HEK293T (cell line): Measurements from ENCODE around the gene CELF4.

Source experiments
- CTCF ChIA-PET: fragments of 350-600 bp; formaldehyde crosslinking; extraction: SDS; loops from one replicate; lab custom pipeline; 2021; ENCODE audit warnings: antibody characterized with exemption, inconsistent platforms; lab: Yijun Ruan, JAX
- POLR2A ChIA-PET: fragments of 350-600 bp; formaldehyde crosslinking; extraction: SDS; loops from one replicate; lab custom pipeline; 2020; ENCODE audit warnings: antibody characterized with exemption, inconsistent platforms; lab: Yijun Ruan, JAX
- DNase-seq: peaks from one replicate; pipeline ENCODE4 v3.0.0; 2012; ENCODE audit warnings: mixed read lengths; ENCODE audit errors: extremely low spot score
- ARNT ChIP-seq: fragments of 450-650 bp; IDR thresholded peaks from 2 replicates; pipeline ENCODE4 v1.6.1; 2017; ENCODE audit warnings: mild to moderate bottlenecking
- BHLHE40 ChIP-seq: fragments of 450-650 bp; IDR thresholded peaks from 2 replicates; pipeline ENCODE4 v1.6.1; 2016; ENCODE audit warnings: mild to moderate bottlenecking, moderate library complexity, borderline replicate concordance
- CTBP1 ChIP-seq: fragments of 450-650 bp; IDR thresholded peaks from 2 replicates; pipeline ENCODE4 v1.6.1; 2016; ENCODE audit warnings: borderline replicate concordance
- ELF4 ChIP-seq: fragments of 450-650 bp; IDR thresholded peaks from 2 replicates; pipeline ENCODE4 v1.6.1; 2017; ENCODE audit warnings: antibody characterized with exemption
- FOXA1 ChIP-seq: fragments of 450-650 bp; IDR thresholded peaks from 2 replicates; pipeline ENCODE4 v1.6.1; 2016; ENCODE audit warnings: mild to moderate bottlenecking
- FOXK2 ChIP-seq: fragments of 450-650 bp; IDR thresholded peaks from 2 replicates; pipeline ENCODE4 v1.6.1; 2016; ENCODE audit warnings: mild to moderate bottlenecking
- FOXM1 ChIP-seq: fragments of 450-650 bp; IDR thresholded peaks from 2 replicates; pipeline ENCODE4 v1.6.1; 2017; ENCODE audit warnings: mild to moderate bottlenecking, borderline replicate concordance
- HDGF ChIP-seq: fragments of 450-650 bp; IDR thresholded peaks from 2 replicates; pipeline ENCODE4 v1.6.1; 2017; ENCODE audit warnings: antibody characterized with exemption, borderline replicate concordance
- L3MBTL2 ChIP-seq: fragments of 450-650 bp; conservative IDR thresholded peaks from 2 replicates; pipeline ENCODE4 v1.6.1; 2016; ENCODE audit warnings: mild to moderate bottlenecking
- LEF1 ChIP-seq: fragments of 450-650 bp; IDR thresholded peaks from 2 replicates; pipeline ENCODE4 v1.6.1; 2017; ENCODE audit warnings: mild to moderate bottlenecking, borderline replicate concordance
- NFRKB ChIP-seq: fragments of 450-650 bp; IDR thresholded peaks from 2 replicates; pipeline ENCODE4 v1.6.1; 2016; ENCODE audit warnings: mild to moderate bottlenecking, moderate library complexity
- SP1 ChIP-seq: fragments of 450-650 bp; IDR thresholded peaks from 2 replicates; pipeline ENCODE4 v1.6.1; 2017
- SUZ12 ChIP-seq: fragments of 450-650 bp; IDR thresholded peaks from 2 replicates; pipeline ENCODE4 v1.6.1; 2016; ENCODE audit warnings: mild to moderate bottlenecking
- TARDBP ChIP-seq: fragments of 450-650 bp; IDR thresholded peaks from 2 replicates; pipeline ENCODE4 v1.6.1; 2016
- ZNF384 ChIP-seq: fragments of 450-650 bp; IDR thresholded peaks from 2 replicates; pipeline ENCODE4 v1.6.1; 2016
- TF ChIP-seq, protein P1 (sequence below): fragments of 450-650 bp; IDR thresholded peaks from 2 replicates; pipeline ENCODE4 v1.6.1; 2016

The CELF4 gene

DNA sequence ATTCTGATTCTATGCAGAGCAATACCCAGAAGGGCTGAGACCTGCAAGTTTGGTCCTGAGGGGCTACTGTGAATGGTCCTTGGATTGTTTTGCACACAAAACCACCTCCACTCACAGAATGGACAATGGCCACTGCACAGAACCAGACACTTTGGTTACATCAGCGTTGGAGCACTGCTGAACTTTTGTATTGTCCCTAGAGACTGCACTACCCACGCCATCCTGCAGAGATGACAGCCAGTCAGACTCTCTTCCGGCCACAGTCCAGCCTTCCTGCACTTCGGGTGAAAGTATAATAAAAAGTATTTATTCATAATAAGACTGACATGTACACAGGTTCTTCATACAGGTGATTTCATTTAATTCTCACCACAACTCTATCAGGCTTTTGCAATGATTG is 35.7 kb downstream of the CELF4 start:
- ChIA-PET CTCF (interaction anchor here (1.6 to 3.6 kb wide), 2 partner anchors 9 to 144 kb away, joined by 3 to 17 read pairs; no protein-coding TSS in a partner anchor), POLR2A (no interaction called here)
- TF ChIP-seq SP1, result no peak
- no peak for TF ChIP-seq LEF1
- no peak for TF ChIP-seq FOXK2
- no peak for TF ChIP-seq ZNF384
- TF ChIP-seq BHLHE40, result no peak
- no peak for TF ChIP-seq FOXA1
- no peak for TF ChIP-seq CTBP1
- TF ChIP-seq NFRKB, result no peak
- no peak for TF ChIP-seq ARNT
- TF ChIP-seq FOXM1, result no peak
- no peak for TF ChIP-seq TARDBP
- TF ChIP-seq ELF4, result no peak
- TF ChIP-seq, protein P1, sequence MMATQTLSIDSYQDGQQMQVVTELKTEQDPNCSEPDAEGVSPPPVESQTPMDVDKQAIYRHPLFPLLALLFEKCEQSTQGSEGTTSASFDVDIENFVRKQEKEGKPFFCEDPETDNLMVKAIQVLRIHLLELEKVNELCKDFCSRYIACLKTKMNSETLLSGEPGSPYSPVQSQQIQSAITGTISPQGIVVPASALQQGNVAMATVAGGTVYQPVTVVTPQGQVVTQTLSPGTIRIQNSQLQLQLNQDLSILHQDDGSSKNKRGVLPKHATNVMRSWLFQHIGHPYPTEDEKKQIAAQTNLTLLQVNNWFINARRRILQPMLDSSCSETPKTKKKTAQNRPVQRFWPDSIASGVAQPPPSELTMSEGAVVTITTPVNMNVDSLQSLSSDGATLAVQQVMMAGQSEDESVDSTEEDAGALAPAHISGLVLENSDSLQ, result no peak
- no peak for TF ChIP-seq L3MBTL2
- TF ChIP-seq HDGF, result no peak
- no peak for TF ChIP-seq SUZ12
- DNase-seq, result no peak

DNA sequence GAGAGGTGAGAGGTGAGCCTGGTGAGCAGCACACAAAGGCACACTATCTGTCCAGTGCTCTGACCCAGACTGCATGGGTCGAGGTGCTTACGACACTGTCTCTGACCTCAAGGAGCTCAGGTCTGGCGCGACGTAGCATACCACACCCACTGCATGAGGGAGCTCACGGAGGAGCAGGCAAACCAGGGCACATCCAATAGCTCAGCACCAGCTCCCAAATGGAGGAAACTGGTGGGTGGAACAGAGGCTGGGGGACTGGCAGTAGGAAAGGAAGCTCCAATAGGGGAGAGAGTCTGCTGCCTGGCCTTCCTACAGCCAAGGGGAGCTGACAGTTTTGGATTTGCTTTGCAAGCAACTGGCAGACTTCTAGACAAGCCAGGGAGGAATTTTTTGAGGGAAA is 36.3 kb downstream of the CELF4 start:
- no peak for TF ChIP-seq BHLHE40
- ChIA-PET POLR2A (no interaction called here), CTCF (interaction anchor here (1.0 to 3.6 kb wide), 3 partner anchors 9 to 143 kb away, joined by 3 to 17 read pairs (median 3); no protein-coding TSS in a partner anchor)
- DNase-seq, result no peak

DNA sequence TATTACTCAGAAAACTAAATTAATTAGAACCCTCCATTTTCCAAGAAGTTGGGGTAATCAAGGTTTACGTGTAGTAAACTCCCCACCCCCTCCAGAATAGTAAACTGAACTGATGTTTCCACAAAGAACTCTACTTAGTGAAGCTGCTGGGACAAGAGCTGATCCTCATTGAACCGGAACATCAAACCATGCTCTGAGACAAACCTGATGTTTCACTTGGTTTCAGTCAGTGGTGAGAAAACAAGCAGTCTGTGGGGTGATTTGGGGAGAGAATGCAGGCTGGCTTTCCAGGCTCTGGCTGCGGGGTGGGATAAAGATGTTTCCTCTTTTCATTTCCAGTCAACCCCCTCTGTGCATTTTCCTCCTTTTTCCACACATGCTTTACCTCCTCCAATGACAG is 38.2 kb downstream of the CELF4 start:
- TF ChIP-seq FOXA1 (no peak), SP1 (no peak), SUZ12 (no peak), CTBP1 (no peak), NFRKB (no peak), FOXM1 (no peak), ELF4 (no peak), FOXK2 (no peak), ZNF384 (no peak), BHLHE40 (no peak), LEF1 (no peak), TARDBP (no peak), L3MBTL2 (no peak), ARNT (no peak), HDGF (no peak)
- TF ChIP-seq, protein P1, result no peak
- no peak for DNase-seq
- ChIA-PET CTCF (interaction anchor here (0.6 to 3.6 kb wide), 5 partner anchors 9 to 210 kb away, joined by 3 to 17 read pairs (median 3); no protein-coding TSS in a partner anchor), POLR2A (no interaction called here)

DNA sequence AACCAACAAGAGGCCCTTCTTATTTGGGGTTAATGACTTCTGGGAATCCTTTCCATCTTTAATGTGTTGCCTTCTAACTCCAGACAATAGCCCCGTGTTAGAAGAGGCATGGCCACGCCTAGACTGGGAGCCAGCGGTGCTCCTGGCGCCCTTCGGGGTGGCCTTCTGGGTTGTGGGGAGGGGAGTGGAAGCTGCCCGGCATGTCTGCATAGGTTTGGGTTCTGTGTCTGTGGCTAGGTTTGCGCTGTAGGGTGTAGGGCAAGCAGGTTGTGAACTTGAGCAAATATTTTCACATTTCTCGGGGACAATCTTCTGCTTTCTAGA is 40.4 kb downstream of the CELF4 start:
- TF ChIP-seq ARNT (no peak), SUZ12 (no peak), HDGF (no peak), L3MBTL2 (no peak), TARDBP (no peak), FOXM1 (no peak), ZNF384 (no peak), FOXA1 (no peak), BHLHE40 (no peak), CTBP1 (no peak), ELF4 (no peak), FOXK2 (no peak), SP1 (no peak), LEF1 (no peak), NFRKB (no peak)
- TF ChIP-seq, protein P1, result no peak
- DNase-seq, result no peak
- ChIA-PET CTCF (no interaction called here), POLR2A (no interaction called here)

DNA sequence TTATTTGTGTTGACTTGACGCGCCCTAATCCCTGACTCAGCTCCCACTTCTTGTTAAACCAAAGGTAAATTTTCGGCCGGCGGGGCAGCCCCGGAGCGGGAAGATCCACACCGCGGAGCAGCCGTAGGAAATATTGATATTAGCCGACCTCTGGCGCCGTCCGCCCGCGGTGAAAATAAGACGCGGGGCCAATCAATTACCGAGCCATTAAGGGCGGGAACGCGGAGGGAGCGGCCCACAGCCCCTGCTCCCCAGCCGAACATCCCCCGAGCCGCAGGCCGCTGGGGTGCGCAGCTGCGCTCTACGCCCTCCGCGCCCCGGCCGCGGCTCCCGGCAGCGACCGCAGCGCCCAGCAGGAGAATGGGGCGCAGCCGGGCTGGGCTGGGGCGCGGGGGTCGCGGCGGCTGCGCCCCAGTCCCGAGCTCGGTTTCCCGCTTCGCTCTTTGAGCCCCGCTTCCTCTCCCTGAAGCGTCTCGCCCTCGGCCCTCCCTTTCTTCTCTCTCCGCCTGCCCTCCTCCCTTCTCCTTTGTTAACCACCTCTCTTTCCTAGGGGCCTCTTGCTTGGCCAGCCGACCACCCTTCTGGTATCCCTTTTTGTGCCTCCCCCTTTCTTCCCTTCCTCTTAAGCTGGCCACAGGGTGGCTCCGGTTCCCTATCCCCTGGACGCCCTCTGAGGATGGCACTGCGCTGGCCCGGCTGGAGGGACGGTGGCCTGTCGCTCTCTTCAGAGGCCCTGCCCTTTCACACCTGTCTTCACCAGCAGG is 40.9 kb downstream of the CELF4 start:
- DNase-seq, result peak; percentile 71
- POLR2A ChIA-PET, result no interaction called here
- TF ChIP-seq L3MBTL2 (peak; percentile 46), HDGF (no peak)
- CTCF ChIA-PET, result no interaction called here

DNA sequence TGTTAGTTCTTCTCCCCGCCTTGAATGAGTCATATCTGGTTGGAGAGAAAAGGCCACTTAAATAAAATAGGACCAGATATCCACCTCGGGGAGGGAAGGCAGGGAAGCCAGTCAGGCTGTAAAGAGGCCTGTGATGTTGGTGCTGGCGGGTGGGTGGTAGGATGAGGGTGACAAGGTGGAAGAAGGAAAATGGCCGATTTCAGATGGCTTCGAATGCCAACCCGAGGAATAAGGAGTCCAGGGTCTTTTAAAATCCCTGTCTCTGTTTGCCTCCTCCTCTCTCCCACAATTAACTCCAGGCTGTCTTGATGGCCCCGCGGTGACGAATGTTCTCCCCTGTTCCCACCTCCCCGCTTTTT is 41.5 kb downstream of the CELF4 start:
- ChIA-PET CTCF (no interaction called here), POLR2A (no interaction called here)
- no peak for DNase-seq
- no peak for TF ChIP-seq ZNF384
- TF ChIP-seq L3MBTL2, result no peak
- no peak for TF ChIP-seq ARNT
- TF ChIP-seq HDGF, result no peak
- TF ChIP-seq CTBP1, result no peak
- no peak for TF ChIP-seq SP1
- no peak for TF ChIP-seq BHLHE40
- no peak for TF ChIP-seq ELF4
- no peak for TF ChIP-seq FOXK2
- no peak for TF ChIP-seq SUZ12
- no peak for TF ChIP-seq LEF1
- no peak for TF ChIP-seq FOXM1
